Kidney (tissue), 14 donors: ENCODE measurements around the gene MRPS2. TPM values are rescaled to one million over a fixed set of nuclear protein-coding genes. Genes with fewer than 3 reads are reported as not detected.

Experiments used
- DNase-seq, 5 donors: peaks; one replicate each; pipeline ENCODE4 v3.0.0-alpha.2; 2013 to 2020
- FAIRE-seq: peaks from 2 replicates; lab custom pipeline; 2012; peaks lifted over from hg19 to GRCh38; lab: Jason Lieb, UNC
- H3K27ac ChIP-seq, 2 donors: one replicate each; pipeline ENCODE4 v1.7.0; 2013; ENCODE audit warnings: low read depth in 2 of 2, low read length in 2 of 2, inconsistent platforms in 1 of 2
- H3K27me3 ChIP-seq: one replicate; pipeline ENCODE4 v1.7.1; 2013; ENCODE audit warnings: low read length, inconsistent platforms; ENCODE audit not compliant: control insufficient read depth, insufficient read depth
- H3K36me3 ChIP-seq, 3 donors: one replicate each; pipeline versions ENCODE4 v1.7.0 to v1.7.1; 2013; ENCODE audit warnings: low read length in 3 of 3, control low read depth in 1 of 3, inconsistent platforms in 1 of 3; ENCODE audit not compliant: insufficient read depth in 3 of 3, control insufficient read depth in 2 of 3
- H3K4me1 ChIP-seq, 3 donors: one replicate each; pipeline versions ENCODE4 v1.7.0 to v1.7.1; 2013; ENCODE audit warnings: low read length in 3 of 3, inconsistent platforms in 1 of 3, low read depth in 1 of 3; ENCODE audit not compliant: control insufficient read depth in 2 of 3, insufficient read depth in 2 of 3
- H3K4me3 ChIP-seq, 3 donors: one replicate each; pipeline versions ENCODE4 v1.7.0 to v1.8.1; 2013; ENCODE audit warnings: low read length in 3 of 3, control low read depth in 1 of 3, inconsistent platforms in 1 of 3
- H3K9ac ChIP-seq, 3 donors: one replicate each; pipeline versions ENCODE4 v1.7.0 to v1.7.1; 2013; ENCODE audit warnings: low read length in 3 of 3, control low read depth in 1 of 3, inconsistent platforms in 1 of 3
- H3K9me3 ChIP-seq, 3 donors: one replicate each; pipeline versions ENCODE4 v1.7.0 to v1.7.1; 2013; ENCODE audit warnings: low read length in 3 of 3, control low read depth in 1 of 3, inconsistent platforms in 1 of 3; ENCODE audit not compliant: control insufficient read depth in 2 of 3, insufficient read depth in 1 of 3
- intact Hi-C: fragments of 100-400 bp; cut with DNase I; formaldehyde crosslinking; loops from one replicate; pipeline ENCODE4 v1.11.1; 2022
- polyA plus RNA-seq: library from polyadenylated mRNA; stranded (reverse); fragments of 350-450 nt; fragmentation: Illumina TruSeq; extraction: RNeasy Lipid Tissue Mini Kit (QIAGEN cat#74804); gene quantifications from one replicate; pipeline ENCODE4 v1.2.3, GENCODE V29; 2014; ENCODE audit warnings: low read depth, low replicate concordance; ENCODE audit not compliant: insufficient read depth
- total RNA-seq: library from RNA; stranded (reverse); fragmentation: NEBNext Ultra II Directional; extraction: Animal tissue kit (Norgen Biotek cat#: 25700); gene quantifications from one replicate; pipeline ENCODE4 v1.2.1, GENCODE V29; 2021
- TF ChIP-seq, protein P1 (sequence below): IDR thresholded peaks from 3 replicates; pipeline ENCODE4 v1.5.1; 2012; ENCODE audit warnings: mild to moderate bottlenecking, moderate library complexity, borderline replicate concordance; ENCODE audit not compliant: insufficient read depth; ENCODE audit errors: extremely low read depth
- donor health status: control.
- donor health status: control.
- donor health status: control.
- donor health status: control.
- donor health status: control.
- donor health status: DM: yes; HTN: yes; CAD: no.
- donor health status: Normal renal cell carcinoma (clear cell type).

MRPS2 gene
- total and polyA plus RNA-seq, 2 donors from 2014 or later: 29.1 to 92.7 TPM

DNA sequence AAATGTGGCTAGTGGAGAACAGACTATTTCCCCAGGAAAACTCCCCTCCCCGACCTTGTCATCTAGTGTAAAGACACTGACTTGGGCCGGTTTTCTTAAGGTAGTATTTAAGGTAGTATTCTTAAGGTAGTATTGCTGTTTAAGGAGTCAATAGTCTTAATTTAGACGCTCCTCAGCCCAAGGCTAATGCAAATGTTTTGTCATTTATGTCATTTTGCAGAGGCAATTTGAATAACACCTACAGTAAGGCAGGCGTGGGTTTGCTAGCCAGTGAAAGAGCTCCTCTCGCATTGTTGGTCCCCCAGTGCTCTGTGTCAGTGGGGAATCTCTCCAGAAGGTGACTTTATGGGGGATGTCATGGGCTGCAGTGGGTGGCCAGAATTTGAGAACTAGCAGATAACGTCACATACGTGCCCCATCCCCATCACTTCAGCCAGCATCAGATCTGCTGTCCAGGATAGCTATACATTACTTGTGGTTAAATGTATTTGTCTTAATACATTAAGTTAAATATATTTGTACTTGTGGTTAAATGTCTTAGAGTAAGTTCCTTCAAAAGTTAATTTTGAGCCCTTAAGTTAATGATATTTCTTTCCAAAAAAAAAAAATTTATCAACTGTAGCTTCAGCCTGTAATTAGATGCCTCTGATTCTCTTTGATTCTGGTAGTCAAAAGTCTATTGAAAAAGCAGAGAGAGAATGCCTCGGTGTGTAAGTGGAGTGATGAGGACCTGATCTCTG is 18.3 kb upstream of the MRPS2 start:
- Histone ChIP-seq H3K36me3 (peaks cover 0 to 16% (median 3%) of the 10 kb centered on the region in 3 donors), H3K9ac (no peak overlapping the region), H3K4me3 (no peak overlapping the region), H3K4me1 (peaks cover 0 to 13% (median 0%) of the 10 kb centered on the region in 3 donors), H3K9me3 (no peaks in the 10 kb centered on the region), H3K27me3 (no peaks in the 10 kb centered on the region), H3K27ac (no peak overlapping the region)
- FAIRE-seq (no peak), DNase-seq (no peak)
- TF ChIP-seq, protein P1, sequence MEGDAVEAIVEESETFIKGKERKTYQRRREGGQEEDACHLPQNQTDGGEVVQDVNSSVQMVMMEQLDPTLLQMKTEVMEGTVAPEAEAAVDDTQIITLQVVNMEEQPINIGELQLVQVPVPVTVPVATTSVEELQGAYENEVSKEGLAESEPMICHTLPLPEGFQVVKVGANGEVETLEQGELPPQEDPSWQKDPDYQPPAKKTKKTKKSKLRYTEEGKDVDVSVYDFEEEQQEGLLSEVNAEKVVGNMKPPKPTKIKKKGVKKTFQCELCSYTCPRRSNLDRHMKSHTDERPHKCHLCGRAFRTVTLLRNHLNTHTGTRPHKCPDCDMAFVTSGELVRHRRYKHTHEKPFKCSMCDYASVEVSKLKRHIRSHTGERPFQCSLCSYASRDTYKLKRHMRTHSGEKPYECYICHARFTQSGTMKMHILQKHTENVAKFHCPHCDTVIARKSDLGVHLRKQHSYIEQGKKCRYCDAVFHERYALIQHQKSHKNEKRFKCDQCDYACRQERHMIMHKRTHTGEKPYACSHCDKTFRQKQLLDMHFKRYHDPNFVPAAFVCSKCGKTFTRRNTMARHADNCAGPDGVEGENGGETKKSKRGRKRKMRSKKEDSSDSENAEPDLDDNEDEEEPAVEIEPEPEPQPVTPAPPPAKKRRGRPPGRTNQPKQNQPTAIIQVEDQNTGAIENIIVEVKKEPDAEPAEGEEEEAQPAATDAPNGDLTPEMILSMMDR: no peak
- intact Hi-C loops: no loop called here

DNA sequence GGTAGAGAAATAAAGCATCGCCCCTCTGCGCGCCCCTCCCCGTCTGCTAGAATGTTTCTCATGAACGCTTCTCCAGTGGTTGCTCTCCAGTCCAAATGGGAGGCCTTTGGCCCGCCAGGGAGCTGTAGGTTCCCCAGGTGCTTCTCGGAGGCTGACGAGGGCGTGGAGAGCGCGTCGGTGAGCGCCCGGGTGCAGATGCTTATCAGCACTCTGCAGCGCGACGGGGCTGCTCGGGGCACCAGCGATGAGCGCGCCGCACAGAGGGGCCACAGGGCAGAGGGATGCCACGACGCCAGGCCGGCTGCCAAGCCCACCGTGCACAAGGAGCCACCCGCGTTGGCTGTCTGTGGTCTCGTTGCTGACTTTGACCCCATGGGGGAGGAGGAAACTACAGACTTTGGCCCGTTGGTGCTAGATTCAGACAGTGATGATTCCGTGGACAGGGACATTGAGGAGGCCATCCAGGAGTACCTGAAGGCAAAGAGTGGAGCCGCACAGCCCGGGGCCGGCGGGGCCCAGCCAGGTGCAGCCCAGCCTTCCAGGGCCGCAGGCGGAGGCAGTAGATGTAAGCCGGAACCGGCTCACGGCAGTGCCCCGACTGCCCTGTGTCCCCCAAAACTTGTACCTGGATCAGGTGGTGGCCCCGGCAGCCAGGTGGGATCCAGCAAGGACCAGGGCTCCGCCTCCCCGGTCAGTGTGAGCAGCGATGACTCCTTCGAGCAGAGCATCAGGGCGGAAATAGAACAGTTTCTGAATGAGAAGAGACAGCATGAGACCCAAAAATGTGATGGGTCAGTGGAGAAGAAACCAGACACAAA is 15.8 kb upstream of the MRPS2 start:
- TF ChIP-seq, protein P1: no peak
- DNase-seq (peak in 1 of 5 donors; percentile 61), FAIRE-seq (no peak)
- H3K27ac ChIP-seq: no peak overlapping the region
- intact Hi-C loops: no loop called here
- peaks cover 0 to 16% (median 6%) of the 10 kb centered on the region in 3 donors for H3K36me3 ChIP-seq
- H3K9me3 ChIP-seq: no peaks in the 10 kb centered on the region
- H3K27me3 ChIP-seq: no peaks in the 10 kb centered on the region
- peaks cover 0 to 17% (median 0%) of the 10 kb centered on the region in 3 donors for H3K4me1 ChIP-seq
- H3K9ac ChIP-seq: no peak overlapping the region
- H3K4me3 ChIP-seq: no peak overlapping the region

DNA sequence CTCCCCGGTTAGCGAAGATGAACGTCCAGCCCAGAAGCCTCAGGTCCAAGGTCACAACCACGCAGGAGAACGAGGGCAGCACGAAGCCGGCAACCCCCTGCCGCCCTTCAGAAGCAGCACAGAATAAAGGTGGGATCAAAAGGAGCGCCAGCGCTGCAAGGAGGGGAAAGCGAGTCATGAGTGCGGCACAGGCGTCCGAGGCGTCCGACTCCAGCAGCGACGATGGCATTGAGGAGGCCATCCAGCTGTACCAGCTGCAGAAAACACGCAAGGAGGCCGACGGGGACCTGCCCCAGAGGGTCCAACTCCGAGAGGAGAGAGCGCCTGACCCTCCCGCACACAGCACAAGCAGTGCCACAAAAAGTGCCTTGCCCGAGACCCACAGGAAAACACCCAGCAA is 15.1 kb upstream of the MRPS2 start:
- TF ChIP-seq, protein P1: no peak
- FAIRE-seq: no peak
- intact Hi-C loops: no loop called here
- H3K36me3 ChIP-seq: peaks cover 0 to 16% (median 6%) of the 10 kb centered on the region in 3 donors
- no peak overlapping the region for H3K27ac ChIP-seq
- H3K9me3 ChIP-seq: no peaks in the 10 kb centered on the region
- no peaks in the 10 kb centered on the region for H3K27me3 ChIP-seq
- DNase-seq: peak in 1 of 5 donors; percentile 51
- peaks cover 0 to 17% (median 0%) of the 10 kb centered on the region in 3 donors for H3K4me1 ChIP-seq
- no peak overlapping the region for H3K9ac ChIP-seq
- H3K4me3 ChIP-seq: no peak overlapping the region
